Frontal cortex (tissue), 4 donors: ENCODE data around the gene MEGF8. TPM values are rescaled to one million over a fixed set of nuclear protein-coding genes. Genes with fewer than 3 reads are reported as not detected.
A peak's percentile ranks its signal among the peaks of the same experiment; 100 is the strongest.

Experiments used
- DNase-seq, 2 donors: peaks; one replicate each; pipeline ENCODE4 v3.0.0; 2012; ENCODE audit warnings: low spot score in 2 of 2
- FAIRE-seq: peaks from 2 replicates; lab custom pipeline; 2012; peaks lifted over from hg19 to GRCh38; lab: Jason Lieb, UNC
- total RNA-seq: library from RNA; depleted of rRNA; stranded (reverse); fragments of >200 nt; gene quantifications from one replicate; pipeline ENCODE4 v1.2.3, GENCODE V29; 2014
- donor health status: control.
- donor health status: control.
- donor health status: control.

MEGF8 gene
- total RNA-seq, 1 donor from 2014 or later = 35.9 TPM

GRCh38 chr19:42402376-42403116, 77.1 kb downstream of the MEGF8 start:
- DNase-seq = no peak
- FAIRE-seq = no peak

- DNase-seq (no peak), FAIRE-seq (no peak)
Observed at GRCh38 chr19:42403586-42403985, 78.2 kb downstream of the MEGF8 start.

GRCh38 chr19:42406111-42406510, 80.7 kb downstream of the MEGF8 start:
- DNase-seq (no peak), FAIRE-seq (no peak)

- DNase-seq (no peak), FAIRE-seq (no peak)
Observed at GRCh38 chr19:42407085-42407815, 81.8 kb downstream of the MEGF8 start.

- no peak for FAIRE-seq
- DNase-seq = no peak
Observed at GRCh38 chr19:42407816-42408175, 82.4 kb downstream of the MEGF8 start.

GRCh38 chr19:42409477-42409876, 84.0 kb downstream of the MEGF8 start:
- FAIRE-seq = no peak
- no peak for DNase-seq

- no peak for DNase-seq
- FAIRE-seq = no peak
Observed at GRCh38 chr19:42410371-42410770, 84.9 kb downstream of the MEGF8 start.

GRCh38 chr19:42411581-42412178, 86.2 kb downstream of the MEGF8 start:
- DNase-seq (no peak), FAIRE-seq (no peak)

- peak in 1 of 2 donors; percentile 67 for DNase-seq
- no peak for FAIRE-seq
Observed at GRCh38 chr19:42412227-42412626, 86.8 kb downstream of the MEGF8 start.

- peak in 1 of 2 donors; percentile 64 for DNase-seq
- FAIRE-seq = no peak
Observed at GRCh38 chr19:42412661-42413076, 87.2 kb downstream of the MEGF8 start.

GRCh38 chr19:42419309-42419708, 93.9 kb downstream of the MEGF8 start:
- DNase-seq (no peak), FAIRE-seq (no peak)

- DNase-seq = peak in 1 of 2 donors; percentile 44
- FAIRE-seq = no peak
Observed at GRCh38 chr19:42420055-42420544, 94.7 kb downstream of the MEGF8 start.

GRCh38 chr19:42421101-42421500, 95.7 kb downstream of the MEGF8 start:
- no peak for DNase-seq
- no peak for FAIRE-seq

GRCh38 chr19:42421591-42422031, 96.2 kb downstream of the MEGF8 start:
- no peak for FAIRE-seq

GRCh38 chr19:42422092-42422900, 96.9 kb downstream of the MEGF8 start:
- no peak for DNase-seq
- no peak for FAIRE-seq

More at GRCh38 chr19:42421591-42422031, 96.2 kb downstream of the MEGF8 start:
- no peak for DNase-seq

- DNase-seq = peak; percentile 41 to 65
Observed at GRCh38 chr19:42422901-42423461, 97.5 kb downstream of the MEGF8 start.

GRCh38 chr19:42423462-42424344, 98.3 kb downstream of the MEGF8 start:
- FAIRE-seq (no peak), DNase-seq (peak; percentile 83 to 93)

More at GRCh38 chr19:42422901-42423461, 97.5 kb downstream of the MEGF8 start:
- FAIRE-seq = no peak

GRCh38 chr19:42424345-42424707, 98.9 kb downstream of the MEGF8 start:
- no peak for FAIRE-seq
- no peak for DNase-seq

- DNase-seq (no peak), FAIRE-seq (no peak)
Observed at GRCh38 chr19:42424712-42425131, 99.3 kb downstream of the MEGF8 start.
